ENCODE data around the gene DUSP5. TPM values are rescaled to one million over a fixed set of nuclear protein-coding genes. Genes with fewer than 3 reads are reported as not detected.

Gene DUSP5
- total RNA-seq, 1 experiment from 2014 or later: 106 TPM

DNA sequence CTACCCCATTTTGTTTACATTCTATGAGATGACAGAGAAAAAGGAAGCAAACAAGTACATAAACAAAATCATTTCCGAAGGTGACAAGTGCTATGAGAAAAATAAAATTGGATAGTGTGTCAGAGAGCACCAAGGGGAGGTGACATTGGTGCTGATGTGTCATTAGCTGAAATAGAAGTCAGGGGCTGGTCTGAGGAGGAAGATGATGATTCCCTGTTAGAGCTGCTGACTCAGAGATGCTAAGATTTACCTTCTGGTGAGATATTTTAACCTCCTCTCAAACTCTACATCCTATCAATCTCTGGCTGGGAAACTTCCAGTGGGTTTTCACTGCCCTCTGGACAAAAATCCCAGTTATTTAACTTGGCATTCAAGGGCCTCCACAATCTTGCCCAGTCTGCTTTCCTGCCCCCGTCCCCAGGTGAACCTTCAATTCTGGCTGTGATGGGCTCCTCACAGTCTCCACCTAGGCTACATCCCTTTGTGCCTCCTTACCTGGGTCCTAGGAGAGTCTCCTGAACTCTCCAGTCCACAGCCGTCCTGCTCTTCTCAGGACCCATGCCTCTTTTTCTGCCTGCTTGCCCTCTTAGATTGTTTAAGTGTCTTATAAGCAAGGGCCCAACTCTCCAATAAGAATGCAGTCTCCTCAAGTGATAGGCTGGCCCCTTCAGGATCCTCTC, 26.6 kb downstream of the DUSP5 start:
- no peaks in the 10 kb centered on the region for H3K27me3 Mint-ChIP-seq (ENCODE audit: insufficient read depth, unreplicated experiment)
- no TSS peak for BruUV-seq (replicated peaks)
- no peaks in the 10 kb centered on the region for H3K4me1 Mint-ChIP-seq (ENCODE audit: insufficient read depth, unreplicated experiment)
- H3K36me3 Mint-ChIP-seq (ENCODE audit: insufficient read depth, unreplicated experiment): peaks cover 2% of the 10 kb centered on the region
- TF ChIP-seq, protein P1, sequence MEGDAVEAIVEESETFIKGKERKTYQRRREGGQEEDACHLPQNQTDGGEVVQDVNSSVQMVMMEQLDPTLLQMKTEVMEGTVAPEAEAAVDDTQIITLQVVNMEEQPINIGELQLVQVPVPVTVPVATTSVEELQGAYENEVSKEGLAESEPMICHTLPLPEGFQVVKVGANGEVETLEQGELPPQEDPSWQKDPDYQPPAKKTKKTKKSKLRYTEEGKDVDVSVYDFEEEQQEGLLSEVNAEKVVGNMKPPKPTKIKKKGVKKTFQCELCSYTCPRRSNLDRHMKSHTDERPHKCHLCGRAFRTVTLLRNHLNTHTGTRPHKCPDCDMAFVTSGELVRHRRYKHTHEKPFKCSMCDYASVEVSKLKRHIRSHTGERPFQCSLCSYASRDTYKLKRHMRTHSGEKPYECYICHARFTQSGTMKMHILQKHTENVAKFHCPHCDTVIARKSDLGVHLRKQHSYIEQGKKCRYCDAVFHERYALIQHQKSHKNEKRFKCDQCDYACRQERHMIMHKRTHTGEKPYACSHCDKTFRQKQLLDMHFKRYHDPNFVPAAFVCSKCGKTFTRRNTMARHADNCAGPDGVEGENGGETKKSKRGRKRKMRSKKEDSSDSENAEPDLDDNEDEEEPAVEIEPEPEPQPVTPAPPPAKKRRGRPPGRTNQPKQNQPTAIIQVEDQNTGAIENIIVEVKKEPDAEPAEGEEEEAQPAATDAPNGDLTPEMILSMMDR (IDR thresholded peaks at IDR 0.05; ENCODE audit: unreplicated experiment): no peak
- ChIA-PET CTCF (interaction anchor here (0.6 kb wide), 1 partner anchor 1659 kb away, joined by 3 read pairs; the partner anchor contains the start of gene GPAM), POLR2A (no interaction called here)
- no peak overlapping the region for H3K4me3 Mint-ChIP-seq (ENCODE audit: unreplicated experiment)
- H3K9me3 Mint-ChIP-seq (ENCODE audit: unreplicated experiment): no peaks in the 10 kb centered on the region
- no peak overlapping the region for H3K27ac Mint-ChIP-seq (ENCODE audit: low read depth, unreplicated experiment)
- intact Hi-C loops (cut with micrococcal nuclease): no loop called here
- DNase-seq (ENCODE audit: unreplicated experiment): no peak

DNA sequence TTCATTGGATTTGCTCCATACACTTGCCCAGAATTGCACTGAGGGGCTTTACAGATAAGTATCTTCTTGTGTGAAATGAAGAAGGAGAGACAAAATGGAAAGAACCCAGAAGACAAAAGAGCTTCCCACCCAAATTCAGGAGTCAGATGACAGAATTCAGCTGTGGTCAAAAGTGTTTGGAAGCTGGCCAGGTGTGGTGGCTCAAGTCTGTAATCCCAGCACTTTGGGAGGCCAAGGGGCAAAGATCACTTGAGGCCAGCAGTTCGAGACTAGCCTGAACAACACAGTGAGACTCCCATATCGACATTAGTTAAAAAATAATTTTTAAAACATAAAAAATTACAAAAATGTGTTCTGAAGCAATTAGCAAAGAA, 27.1 kb downstream of the DUSP5 start:
- Mint-ChIP-seq H3K27me3 (ENCODE audit: insufficient read depth, unreplicated experiment) (no peaks in the 10 kb centered on the region), H3K36me3 (ENCODE audit: insufficient read depth, unreplicated experiment) (no peaks in the 10 kb centered on the region), H3K4me3 (ENCODE audit: unreplicated experiment) (no peak overlapping the region), H3K27ac (ENCODE audit: low read depth, unreplicated experiment) (no peak overlapping the region), H3K9me3 (ENCODE audit: unreplicated experiment) (no peaks in the 10 kb centered on the region), H3K4me1 (ENCODE audit: insufficient read depth, unreplicated experiment) (no peaks in the 10 kb centered on the region)
- POLR2A ChIA-PET: no interaction called here
- CTCF ChIA-PET: no interaction called here
- no TSS peak for BruUV-seq (replicated peaks)
- intact Hi-C loops (cut with micrococcal nuclease): no loop called here
- TF ChIP-seq, protein P1 (IDR thresholded peaks at IDR 0.05; ENCODE audit: unreplicated experiment): no peak
- DNase-seq (ENCODE audit: unreplicated experiment): no peak

DNA sequence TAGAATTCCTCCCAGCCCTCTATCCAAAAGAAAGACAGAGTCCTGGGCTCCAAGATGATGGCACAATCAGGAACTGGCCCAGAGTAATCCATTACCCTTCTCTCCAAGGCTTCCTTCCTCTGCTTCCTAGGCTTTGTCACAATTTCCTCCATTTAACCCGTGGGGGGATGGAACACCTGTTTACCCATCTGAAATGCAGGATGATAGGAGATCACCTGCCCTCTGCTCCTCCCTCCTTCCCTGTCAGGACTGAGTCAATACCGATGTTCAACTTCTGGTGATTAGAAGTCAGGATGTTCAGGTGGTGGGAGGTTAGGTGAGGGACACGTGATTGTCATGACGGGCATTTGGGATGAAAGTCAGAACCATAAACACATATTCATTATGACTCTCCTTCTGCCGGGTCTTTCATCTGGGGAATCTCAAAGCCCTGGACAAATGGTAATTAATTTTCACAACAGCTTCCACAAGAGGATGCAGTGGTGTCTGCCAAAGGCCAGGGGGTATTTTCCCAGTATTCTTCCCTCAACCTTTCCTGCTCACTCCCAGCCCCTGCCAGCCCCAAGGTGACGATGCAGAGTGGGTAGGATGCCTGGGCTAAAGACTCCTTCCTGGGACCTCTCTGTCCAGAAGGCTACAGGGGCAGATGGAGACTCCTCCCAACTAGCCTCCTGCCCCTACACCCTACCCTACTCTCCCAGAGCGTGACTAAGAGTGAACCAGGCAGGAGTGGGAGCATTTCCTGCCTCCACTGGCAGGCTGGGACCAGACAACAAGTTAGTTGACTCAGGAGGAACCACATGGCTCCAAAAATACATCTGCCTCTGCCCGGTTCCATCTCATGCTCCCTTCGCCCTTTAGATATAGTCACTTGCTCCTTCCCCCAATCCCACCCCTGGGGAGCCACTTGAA, 27.9 kb downstream of the DUSP5 start:
- Mint-ChIP-seq H3K27ac (ENCODE audit: low read depth, unreplicated experiment) (no peak overlapping the region), H3K27me3 (ENCODE audit: insufficient read depth, unreplicated experiment) (no peaks in the 10 kb centered on the region), H3K4me1 (ENCODE audit: insufficient read depth, unreplicated experiment) (no peaks in the 10 kb centered on the region), H3K36me3 (ENCODE audit: insufficient read depth, unreplicated experiment) (no peaks in the 10 kb centered on the region), H3K4me3 (ENCODE audit: unreplicated experiment) (no peak overlapping the region), H3K9me3 (ENCODE audit: unreplicated experiment) (no peaks in the 10 kb centered on the region)
- TF ChIP-seq, protein P1 (IDR thresholded peaks at IDR 0.05; ENCODE audit: unreplicated experiment): no peak
- CTCF ChIA-PET: no interaction called here
- peak; percentile 38 for DNase-seq (ENCODE audit: unreplicated experiment)
- POLR2A ChIA-PET: no interaction called here
- intact Hi-C loops (cut with micrococcal nuclease): no loop called here
- no TSS peak for BruUV-seq (replicated peaks)

DNA sequence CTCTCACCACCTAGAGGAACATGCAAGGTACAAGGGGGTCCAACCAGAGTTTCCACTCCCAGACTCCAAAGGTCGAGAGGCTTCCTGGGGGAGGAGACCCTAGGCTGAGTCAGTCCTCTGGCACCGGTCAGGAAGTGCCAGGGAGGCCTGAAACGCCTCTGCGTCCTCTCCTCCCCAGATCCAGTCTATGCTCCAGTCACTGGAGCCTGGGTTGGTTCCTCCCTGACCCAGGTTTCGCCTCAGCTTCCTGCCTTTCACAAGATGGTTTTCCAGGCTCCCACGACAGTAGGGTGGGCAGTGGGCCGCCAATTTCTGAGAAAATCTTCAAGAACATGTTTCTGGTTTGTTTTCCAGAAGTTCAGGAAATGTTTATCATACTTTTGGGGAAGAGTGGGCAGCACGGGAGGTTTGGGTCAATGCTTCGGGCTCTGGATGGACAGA, 30.0 kb downstream of the DUSP5 start:
- Mint-ChIP-seq H3K9me3 (ENCODE audit: unreplicated experiment) (no peaks in the 10 kb centered on the region), H3K4me1 (ENCODE audit: insufficient read depth, unreplicated experiment) (no peaks in the 10 kb centered on the region), H3K4me3 (ENCODE audit: unreplicated experiment) (no peak overlapping the region), H3K27ac (ENCODE audit: low read depth, unreplicated experiment) (no peak overlapping the region), H3K27me3 (ENCODE audit: insufficient read depth, unreplicated experiment) (no peaks in the 10 kb centered on the region), H3K36me3 (ENCODE audit: insufficient read depth, unreplicated experiment) (no peaks in the 10 kb centered on the region)
- no peak for DNase-seq (ENCODE audit: unreplicated experiment)
- TF ChIP-seq, protein P1 (IDR thresholded peaks at IDR 0.05; ENCODE audit: unreplicated experiment): no peak
- CTCF ChIA-PET: no interaction called here
- POLR2A ChIA-PET: interaction anchor here (0.7 to 1.0 kb wide), 2 partner anchors 37 to 40 kb away, joined by 3 to 5 read pairs; partner anchors contain the start of gene SMC3
- no TSS peak for BruUV-seq (replicated peaks)
- intact Hi-C loops (cut with micrococcal nuclease): no loop called here
